GM18870 (cell line): ENCODE measurements around the gene ZNF180.
"Not testable (repeated sequence)": the region's sequence is repeated elsewhere in the genome, so short reads cannot be mapped to it uniquely, and the experiment has no call there.

ENCODE experiments used
- ATAC-seq: cut with Tn5 transposase; IDR thresholded peaks from one replicate; pipeline ENCODE4 v1.9.1; 2021; ENCODE audit warnings: moderate library complexity; ENCODE audit not compliant: unreplicated experiment

The ZNF180 gene

DNA sequence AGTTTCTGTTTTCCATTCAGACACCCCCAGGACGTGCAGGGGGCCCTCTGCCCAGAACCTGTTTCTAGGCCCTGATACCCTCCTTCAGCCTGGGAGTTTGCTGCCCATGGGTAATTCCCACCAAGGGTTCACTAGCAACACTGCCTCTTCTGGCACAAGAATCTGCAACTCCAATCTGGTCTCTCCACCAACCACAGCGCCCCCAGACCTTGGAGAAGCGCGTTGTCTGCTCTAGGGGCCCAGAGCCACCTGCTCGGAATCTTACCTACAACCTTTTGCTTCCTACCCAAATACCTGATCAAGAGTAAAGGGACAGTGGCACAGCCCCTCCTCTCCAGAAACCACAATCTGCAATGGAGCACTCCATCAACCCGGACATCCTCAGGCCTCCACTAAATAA, 763 bp downstream of the ZNF180 start:
- no peak for ATAC-seq

DNA sequence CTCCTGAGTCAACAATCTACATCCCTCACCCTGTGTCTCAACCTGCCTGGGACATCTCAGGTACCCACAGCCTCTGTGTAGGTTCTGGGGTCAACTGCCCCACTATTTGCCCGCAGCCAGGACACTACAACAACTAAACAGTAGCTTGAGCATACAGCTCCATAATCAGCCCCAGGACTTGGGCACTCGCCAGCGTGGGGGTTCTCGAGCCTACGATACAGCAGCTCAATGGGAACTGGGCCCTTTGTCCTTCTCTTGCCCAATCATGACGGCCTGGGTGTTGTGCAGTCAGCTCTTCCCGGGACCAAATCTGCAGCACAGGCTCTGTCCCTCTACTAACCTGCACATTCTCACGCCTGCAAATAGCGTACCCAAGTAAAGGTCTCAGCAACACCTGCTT, 1.3 kb downstream of the ZNF180 start:
- ATAC-seq = no peak

DNA sequence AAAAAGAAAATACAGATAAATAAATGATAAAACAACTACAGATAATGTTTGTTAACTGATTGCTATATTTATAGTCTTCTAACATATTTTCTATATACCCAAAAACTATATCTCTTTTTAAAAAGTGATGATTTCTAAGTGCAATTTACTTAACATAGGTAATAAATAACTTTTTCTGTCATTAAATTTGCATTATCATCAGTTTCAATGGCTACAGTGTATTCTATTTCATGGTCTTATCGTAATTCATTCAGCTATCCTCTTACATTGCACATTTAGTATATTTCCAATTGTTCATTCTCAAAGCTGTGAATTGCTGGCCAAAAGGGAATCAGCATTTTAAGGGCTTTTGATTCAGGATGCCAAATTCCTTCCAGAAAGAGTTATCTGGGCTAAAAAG, 3.6 kb downstream of the ZNF180 start:
- no peak for ATAC-seq

- no peak for ATAC-seq
These were observed 23.5 kb downstream of the ZNF180 start for GRCh38 chr19:44476559-44477408.

GRCh38 chr19:44468730-44469129, 31.6 kb downstream of the ZNF180 start:
- not testable (repeated sequence) for ATAC-seq

- ATAC-seq = not testable (repeated sequence)
These were observed 37.6 kb downstream of the ZNF180 start for GRCh38 chr19:44462600-44463286.

DNA sequence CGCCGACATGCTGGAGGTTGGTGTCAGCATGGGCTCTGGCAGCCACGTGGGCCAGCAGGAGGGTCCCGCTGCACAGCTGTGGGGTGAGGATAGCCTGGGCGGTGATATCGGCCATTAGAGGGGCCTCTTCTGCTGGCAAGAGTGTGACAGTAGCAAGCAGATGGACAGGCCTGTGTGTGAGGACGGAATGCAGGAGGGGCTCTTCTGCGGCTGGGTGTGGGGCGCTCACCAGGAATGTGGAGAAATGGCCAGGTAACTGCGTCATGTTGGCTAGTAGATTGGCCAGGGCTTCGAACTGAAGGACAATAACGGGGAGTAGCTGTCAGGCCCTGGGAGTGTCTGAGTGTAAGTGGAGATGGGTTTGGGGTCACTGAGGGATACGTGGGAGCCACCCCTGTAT, 44.3 kb downstream of the ZNF180 start:
- ATAC-seq = not testable (repeated sequence)

GRCh38 chr19:44455100-44455499, 45.2 kb downstream of the ZNF180 start:
- ATAC-seq = no peak

- ATAC-seq = no peak
These were observed 48.0 kb downstream of the ZNF180 start for GRCh38 chr19:44452367-44452766.

DNA sequence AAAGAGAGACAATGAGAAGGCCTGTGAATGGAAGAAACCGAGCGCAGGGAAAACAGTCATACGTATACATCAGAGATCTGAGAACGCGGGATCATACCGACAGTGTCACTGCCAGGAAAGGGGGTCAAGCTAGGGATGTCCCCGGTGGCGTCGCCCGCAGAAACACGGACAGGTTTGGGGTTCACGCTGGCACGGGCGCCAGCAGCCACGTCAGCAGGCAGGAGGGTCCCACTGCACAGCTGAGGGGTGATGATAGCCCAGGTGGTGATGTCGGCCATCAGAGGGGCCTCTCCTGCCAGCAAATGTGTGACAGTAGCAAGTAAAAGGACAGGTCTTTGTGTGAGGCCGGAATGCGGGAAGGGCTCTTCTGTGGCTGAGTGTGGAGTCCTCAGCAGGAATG, 48.6 kb downstream of the ZNF180 start:
- ATAC-seq = no peak

- ATAC-seq = no peak
These were observed 52.2 kb downstream of the ZNF180 start, which contains the start of gene ZNF229 for GRCh38 chr19:44447916-44448674. ZNF229 (minus strand) TSS chr19:44448472; CDS start chr19:44442847, 5,625 bp downstream.

GRCh38 chr19:44438441-44438840, 61.9 kb downstream of the ZNF180 start:
- no peak for ATAC-seq

- no peak for ATAC-seq
These were observed 64.9 kb downstream of the ZNF180 start for GRCh38 chr19:44435441-44435840.

- no peak for ATAC-seq
These were observed 69.4 kb downstream of the ZNF180 start for GRCh38 chr19:44430956-44431355.
